Endometrium (tissue), 2 donors: Measurements from ENCODE around the gene RFPL1.
"Not testable (repeated sequence)": the region's sequence is repeated elsewhere in the genome, so short reads cannot be mapped to it uniquely, and the experiment has no call there.

Experiments
- FAIRE-seq: peaks from 2 replicates; lab custom pipeline; 2012; peaks lifted over from hg19 to GRCh38; lab: Jason Lieb, UNC
- donor health status: control.
- donor health status: control.

The RFPL1 gene

DNA sequence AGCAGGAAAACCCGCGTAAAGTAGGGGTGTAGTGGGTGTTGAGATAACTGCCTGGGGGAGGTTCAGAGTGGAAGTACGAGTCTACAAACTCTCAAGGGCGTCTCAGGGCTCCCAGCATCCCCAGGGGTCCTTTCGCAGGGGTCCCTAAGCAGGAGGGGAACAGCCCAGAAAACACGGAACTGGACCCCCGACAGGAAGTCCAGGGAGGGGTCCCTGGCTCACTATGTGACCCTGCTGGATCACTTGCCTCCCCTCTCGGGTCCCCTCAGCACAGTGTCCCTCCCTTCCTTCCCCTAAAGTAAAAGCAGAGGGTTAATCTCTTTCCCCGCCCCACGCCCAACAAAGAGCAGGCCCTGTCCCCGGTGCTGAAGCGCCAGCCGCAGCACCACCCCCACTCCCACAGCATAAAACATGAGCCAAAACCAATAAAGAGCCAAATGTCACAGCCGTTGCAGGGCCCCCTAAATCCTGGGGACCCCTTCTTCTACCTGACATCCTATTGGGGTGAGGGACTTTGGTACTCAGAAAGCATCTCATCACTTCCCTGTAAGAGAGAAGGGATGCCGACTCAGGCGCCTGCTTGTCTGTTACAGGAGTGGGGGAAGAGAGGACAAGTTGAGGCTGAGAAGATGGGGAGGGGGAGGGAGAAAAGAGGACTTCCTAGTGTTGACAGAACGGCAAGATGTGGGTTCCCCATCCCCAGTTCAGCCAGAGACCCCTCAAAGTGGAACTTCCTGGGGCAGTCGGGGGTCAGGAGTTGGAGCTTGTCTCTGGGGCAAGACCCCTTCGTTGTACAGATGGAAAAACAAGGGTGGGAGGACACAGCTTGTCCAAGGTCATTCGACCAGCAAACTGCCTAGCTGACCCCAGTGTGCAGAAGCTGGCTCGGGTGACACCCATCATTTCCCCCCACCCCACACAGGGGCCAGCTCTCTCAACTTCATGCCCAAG lies 40.2 kb downstream of the RFPL1 start:
- FAIRE-seq, result no peak

- no peak for FAIRE-seq
These were observed 41.3 kb downstream of the RFPL1 start, which contains the start of gene NEFH for GRCh38 chr22:29479417-29480261. TSS of gene NEFH (plus strand) at chr22:29480218. CDS start at chr22:29480263, 45 bp downstream.

DNA sequence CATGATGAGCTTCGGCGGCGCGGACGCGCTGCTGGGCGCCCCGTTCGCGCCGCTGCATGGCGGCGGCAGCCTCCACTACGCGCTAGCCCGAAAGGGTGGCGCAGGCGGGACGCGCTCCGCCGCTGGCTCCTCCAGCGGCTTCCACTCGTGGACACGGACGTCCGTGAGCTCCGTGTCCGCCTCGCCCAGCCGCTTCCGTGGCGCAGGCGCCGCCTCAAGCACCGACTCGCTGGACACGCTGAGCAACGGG lies 41.8 kb downstream of the RFPL1 start:
- no peak for FAIRE-seq

GRCh38 chr22:29480512-29481264 lies 42.3 kb downstream of the RFPL1 start:
- no peak for FAIRE-seq

GRCh38 chr22:29481265-29482000 lies 43.0 kb downstream of the RFPL1 start:
- no peak for FAIRE-seq

GRCh38 chr22:29482253-29482652 lies 43.9 kb downstream of the RFPL1 start:
- FAIRE-seq, result no peak

GRCh38 chr22:29482726-29483125 lies 44.3 kb downstream of the RFPL1 start:
- FAIRE-seq, result no peak

DNA sequence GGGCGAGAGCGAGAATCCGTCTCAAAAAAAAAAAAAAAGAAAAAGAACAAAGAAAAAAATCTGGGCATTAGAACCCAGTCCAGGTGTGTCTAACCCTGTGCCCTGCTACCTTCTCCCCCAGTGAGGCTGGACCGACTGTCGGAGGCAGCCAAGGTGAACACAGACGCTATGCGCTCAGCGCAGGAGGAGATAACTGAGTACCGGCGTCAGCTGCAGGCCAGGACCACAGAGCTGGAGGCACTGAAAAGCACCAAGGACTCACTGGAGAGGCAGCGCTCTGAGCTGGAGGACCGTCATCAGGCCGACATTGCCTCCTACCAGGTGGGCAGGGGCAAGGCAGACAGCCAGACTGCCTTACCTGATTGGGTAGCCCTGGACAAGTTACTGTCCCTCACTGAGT lies 44.9 kb downstream of the RFPL1 start:
- no peak for FAIRE-seq

- FAIRE-seq, result no peak
These were observed 46.3 kb downstream of the RFPL1 start for GRCh38 chr22:29484642-29485041.

DNA sequence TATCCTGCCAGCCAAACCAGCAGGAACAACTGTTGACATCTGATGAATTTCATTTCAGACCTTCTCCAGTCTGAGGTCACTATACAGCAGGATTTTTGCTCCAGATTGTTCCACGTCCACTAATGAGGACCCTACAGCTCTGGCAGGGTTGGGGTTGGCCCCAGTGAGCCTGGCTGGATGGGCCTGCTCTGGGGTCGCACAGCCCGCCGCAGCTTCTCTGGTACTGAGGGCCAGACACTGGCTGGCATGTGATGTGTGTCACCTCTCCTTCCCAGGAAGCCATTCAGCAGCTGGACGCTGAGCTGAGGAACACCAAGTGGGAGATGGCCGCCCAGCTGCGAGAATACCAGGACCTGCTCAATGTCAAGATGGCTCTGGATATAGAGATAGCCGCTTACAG lies 47.1 kb downstream of the RFPL1 start:
- no peak for FAIRE-seq

DNA sequence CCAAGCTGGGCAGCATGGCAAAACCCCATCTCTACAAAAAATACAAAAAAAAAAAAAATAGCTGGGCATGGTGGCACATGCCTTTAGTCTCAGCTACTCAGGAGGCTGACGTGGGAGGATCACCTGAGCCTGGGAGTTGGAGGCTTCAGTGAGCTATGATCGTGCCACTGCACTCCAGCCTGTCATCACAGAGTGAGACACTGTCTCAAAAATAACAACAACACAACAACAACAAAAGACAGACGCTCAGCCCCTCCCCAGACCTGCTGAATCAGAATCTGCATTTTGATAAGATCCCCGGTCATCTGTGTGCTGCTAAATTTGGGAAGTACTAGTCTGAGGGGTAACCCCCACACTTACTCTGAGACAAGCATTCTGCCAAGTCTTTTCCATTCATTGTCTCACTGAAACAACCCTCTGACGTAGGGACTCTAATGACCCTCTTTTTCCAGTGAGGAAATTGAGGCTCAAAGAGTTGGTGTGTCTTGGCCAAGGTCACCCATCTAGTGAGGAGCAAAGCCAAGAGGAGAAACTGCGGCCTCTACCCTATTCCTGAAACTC lies 49.1 kb downstream of the RFPL1 start:
- no peak for FAIRE-seq

DNA sequence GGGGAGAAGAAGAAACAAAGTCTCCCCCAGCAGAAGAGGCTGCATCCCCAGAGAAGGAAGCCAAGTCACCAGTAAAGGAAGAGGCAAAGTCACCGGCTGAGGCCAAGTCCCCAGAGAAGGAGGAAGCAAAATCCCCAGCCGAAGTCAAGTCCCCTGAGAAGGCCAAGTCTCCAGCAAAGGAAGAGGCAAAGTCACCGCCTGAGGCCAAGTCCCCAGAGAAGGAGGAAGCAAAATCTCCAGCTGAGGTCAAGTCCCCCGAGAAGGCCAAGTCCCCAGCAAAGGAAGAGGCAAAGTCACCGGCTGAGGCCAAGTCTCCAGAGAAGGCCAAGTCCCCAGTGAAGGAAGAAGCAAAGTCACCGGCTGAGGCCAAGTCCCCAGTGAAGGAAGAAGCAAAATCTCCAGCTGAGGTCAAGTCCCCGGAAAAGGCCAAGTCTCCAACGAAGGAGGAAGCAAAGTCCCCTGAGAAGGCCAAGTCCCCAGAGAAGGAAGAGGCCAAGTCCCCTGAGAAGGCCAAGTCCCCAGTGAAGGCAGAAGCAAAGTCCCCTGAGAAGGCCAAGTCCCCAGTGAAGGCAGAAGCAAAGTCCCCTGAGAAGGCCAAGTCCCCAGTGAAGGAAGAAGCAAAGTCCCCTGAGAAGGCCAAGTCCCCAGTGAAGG lies 50.9 kb downstream of the RFPL1 start:
- FAIRE-seq, result not testable (repeated sequence)

GRCh38 chr22:29491012-29491411 lies 52.6 kb downstream of the RFPL1 start:
- no peak for FAIRE-seq
